ENCODE data around the gene CNKSR3. TPM values are rescaled to one million over a fixed set of nuclear protein-coding genes. Genes with fewer than 3 reads are reported as not detected.

The CNKSR3 gene
- total and polyA plus RNA-seq, 2 of the 8 experiments (the other 6 are each of a cell fraction or from before 2014, with no cell fraction given), result 1.2 to 6.2 TPM

DNA sequence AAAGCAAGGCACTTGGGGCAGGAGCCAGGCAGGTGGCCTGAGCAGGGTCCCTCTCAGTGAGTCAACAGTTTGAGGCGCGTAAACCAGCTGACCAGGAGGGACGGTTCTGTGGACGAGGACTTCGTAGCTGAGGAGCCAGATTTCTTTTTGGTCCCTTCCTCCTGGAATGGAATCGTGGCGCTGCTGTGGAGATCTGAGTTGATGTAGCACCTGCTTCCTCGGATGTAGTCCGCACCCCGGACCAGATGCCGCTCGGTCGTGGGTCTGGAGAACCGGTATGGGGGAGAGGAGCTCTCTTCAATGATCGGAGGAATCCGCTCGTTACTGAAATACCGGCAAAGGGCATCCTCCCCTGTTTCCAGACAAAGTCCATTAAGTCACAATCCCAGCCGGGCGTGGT lies 104.2 kb downstream of the CNKSR3 start:
- H2BK120ac ChIP-seq (replicated peaks; ENCODE audit: low read depth, low read length), result no peak overlapping the region
- DNase-seq (ENCODE audit: low read depth in 1 of 2, low spot score in 2 of 2) (no peak), FAIRE-seq (no peak)
- no peaks in the 10 kb centered on the region for H3K79me1 ChIP-seq (ENCODE audit: low read depth, low read length)
- no peak overlapping the region for H3K27ac ChIP-seq (ENCODE audit: low read depth, low read length)
- peaks cover 0 to 5% (median 2%) of the 10 kb centered on the region in 4 experiments; a peak in 3 of 8 replicates for H3K36me3 ChIP-seq (ENCODE audit: control insufficient read depth in 2 of 4, insufficient read depth in 4 of 4, low read length in 3 of 4)
- H3K9ac ChIP-seq (replicated peaks in 1 of 4; ENCODE audit: extremely low read depth in 1 of 4, low read depth in 3 of 4, low read length in 3 of 4), result no peak overlapping the region
- no peak overlapping the region for H3K14ac ChIP-seq (ENCODE audit: insufficient read length)
- no peaks in the 10 kb centered on the region for H3K79me2 ChIP-seq (ENCODE audit: control insufficient read depth in 1 of 2, insufficient read depth in 2 of 2, low read length in 2 of 2)
- H2BK15ac ChIP-seq (ENCODE audit: low read length), result no peak overlapping the region
- H4K91ac ChIP-seq (replicated peaks; ENCODE audit: insufficient read length, low read length), result no peak overlapping the region
- no peaks in the 10 kb centered on the region for H3K23me2 ChIP-seq (ENCODE audit: low read depth, low read length)
- CTCF ChIA-PET (ENCODE audit: partially characterized antibody), result no interaction called here
- TF ChIP-seq CHD1 (IDR thresholded peaks at IDR 0.05; ENCODE audit: low read depth, low read length), result no peak
- no peak for TF ChIP-seq RAD21 (IDR thresholded peaks at IDR 0.05 in 1 of 2, conservative IDR thresholded peaks at IDR 0.05 in 1 of 2; ENCODE audit: low read depth in 2 of 2, low read length in 2 of 2)
- TF ChIP-seq SRF (IDR thresholded peaks at IDR 0.05; ENCODE audit: low read depth, low read length), result no peak
- TF ChIP-seq SIRT6 (IDR thresholded peaks at IDR 0.05; ENCODE audit: low read length), result no peak
- no peak for TF ChIP-seq ASH2L (IDR thresholded peaks at IDR 0.05; ENCODE audit: low read length)
- no peak for TF ChIP-seq RNF2 (IDR thresholded peaks at IDR 0.05; ENCODE audit: borderline replicate concordance, low read depth, low read length, missing control alignments, poor library complexity, severe bottlenecking)
- no peak for TF ChIP-seq SP1 (IDR thresholded peaks at IDR 0.05; ENCODE audit: low read depth, low read length)
- no peak for TF ChIP-seq EZH2 (IDR thresholded peaks at IDR 0.05; ENCODE audit: low read depth, low read length, severe bottlenecking)
- TF ChIP-seq, protein P1, sequence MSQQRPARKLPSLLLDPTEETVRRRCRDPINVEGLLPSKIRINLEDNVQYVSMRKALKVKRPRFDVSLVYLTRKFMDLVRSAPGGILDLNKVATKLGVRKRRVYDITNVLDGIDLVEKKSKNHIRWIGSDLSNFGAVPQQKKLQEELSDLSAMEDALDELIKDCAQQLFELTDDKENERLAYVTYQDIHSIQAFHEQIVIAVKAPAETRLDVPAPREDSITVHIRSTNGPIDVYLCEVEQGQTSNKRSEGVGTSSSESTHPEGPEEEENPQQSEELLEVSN (IDR thresholded peaks at IDR 0.05), result no peak
- TF ChIP-seq TAF7 (optimal IDR thresholded peaks at IDR 0.05; ENCODE audit: borderline replicate concordance, low read depth, low read length), result no peak
- TF ChIP-seq SIX5 (IDR thresholded peaks at IDR 0.05; ENCODE audit: low read depth, low read length), result no peak
- no peak for TF ChIP-seq ZNF274 (IDR thresholded peaks at IDR 0.05; ENCODE audit: borderline replicate concordance, extremely low read depth, low read length)
- no peak overlapping the region for H3K4me2 ChIP-seq (ENCODE audit: insufficient read depth in 1 of 2, low read depth in 2 of 2, low read length in 2 of 2)
- H3K18ac ChIP-seq (ENCODE audit: extremely low read depth, low read length), result no peak overlapping the region
- H3K4me3 ChIP-seq (ENCODE audit: extremely low read depth in 1 of 4, insufficient read depth in 2 of 4, low read depth in 3 of 4, low read length in 4 of 4), result no peak overlapping the region
- WGBS, 2 experiments (ENCODE audit: extremely low coverage in 1 of 2, insufficient coverage in 1 of 2, insufficient read length in 1 of 2, insufficient replicate concordance in 2 of 2, low coverage in 1 of 2, low lambda C conversion rate in 2 of 2, missing lambda C conversion rate in 1 of 2), result 94% methylated on average over 20 of the region's 20 CpGs; no CpG with 5 or more reads in 1 of the 2 experiments
- no peak overlapping the region for H3K56ac ChIP-seq (replicated peaks; ENCODE audit: insufficient read length, low read depth, low read length)
- POLR2A ChIA-PET (ENCODE audit: partially characterized antibody), result no interaction called here
- H2AK5ac ChIP-seq (ENCODE audit: low read depth, low read length), result no peak overlapping the region
- H3K27me3 ChIP-seq (replicated peaks in 1 of 4; ENCODE audit: control insufficient read depth in 3 of 4, extremely low read depth in 1 of 4, insufficient read depth in 3 of 4, low read length in 3 of 4), result no peaks in the 10 kb centered on the region
- peaks cover 0 to 3% (median 0%) of the 10 kb centered on the region in 4 experiments; a peak in 1 of 7 replicates for H3K4me1 ChIP-seq (replicated peaks in 1 of 4; ENCODE audit: control insufficient read depth in 3 of 4, insufficient read depth in 4 of 4, low read length in 3 of 4)
- H2AFZ ChIP-seq (ENCODE audit: low read length), result no peak overlapping the region
- no peak overlapping the region for H3K4ac ChIP-seq (replicated peaks; ENCODE audit: insufficient read length, low read depth, low read length)
- H4K8ac ChIP-seq (ENCODE audit: extremely low read depth, insufficient read depth, low read length), result no peak overlapping the region
- no peak overlapping the region for H2BK5ac ChIP-seq (ENCODE audit: low read depth, low read length)
- H3K9me3 ChIP-seq (ENCODE audit: insufficient read depth in 2 of 2, low read depth in 1 of 2, low read length in 1 of 2), result no peaks in the 10 kb centered on the region
- H4K5ac ChIP-seq (ENCODE audit: insufficient read length, low read depth, low read length), result no peak overlapping the region
- no peak overlapping the region for H2BK12ac ChIP-seq (ENCODE audit: low read depth, low read length)
- H2BK20ac ChIP-seq (ENCODE audit: low read length), result no peak overlapping the region
- H4K20me1 ChIP-seq (replicated peaks in 1 of 2; ENCODE audit: control insufficient read depth in 1 of 2, insufficient read depth in 2 of 2, low read length in 2 of 2), result no peaks in the 10 kb centered on the region
- H3K23ac ChIP-seq (ENCODE audit: insufficient read length), result no peak overlapping the region
